Heart left ventricle (tissue), 16 donors: ENCODE data around the gene SETSIP. TPM values are rescaled to one million over a fixed set of nuclear protein-coding genes. Genes with fewer than 3 reads are reported as not detected.
"Not testable (repeated sequence)": the region's sequence is repeated elsewhere in the genome, so short reads cannot be mapped to it uniquely, and the experiment has no call there.

ENCODE experiments used
- ATAC-seq, 4 donors: fragments of 200-7000 bp; cut with Tn5 transposase; one replicate each; pipeline ENCODE4 v1.9.1; 2020 to 2022; ENCODE audit warnings: moderate library complexity in 4 of 4, mild to moderate bottlenecking in 3 of 4, moderate number of reproducible peaks in 1 of 4
- DNase-seq, 5 donors: peaks; one replicate each; pipeline ENCODE4 v3.0.0-alpha.2; 2020
- H3K27ac ChIP-seq, 12 donors: fragments of 200-600 bp; sonication (generic) in 4 of 12; one replicate each; pipeline versions ENCODE4 v1.5.0 to v1.8.0; 2016 to 2022; ENCODE audit warnings: mild to moderate bottlenecking in 2 of 12
- H3K27me3 ChIP-seq, 9 donors: fragments of 200-600 bp; sonication (generic) in 2 of 9; one replicate each; pipeline versions ENCODE4 v1.5.1 to v1.8.0; 2016 to 2022; ENCODE audit warnings: mild to moderate bottlenecking in 3 of 9
- H3K36me3 ChIP-seq, 9 donors: fragments of 200-600 bp; sonication (generic) in 2 of 9; one replicate each; pipeline versions ENCODE4 v1.5.0 to v1.8.0; 2018 to 2022; ENCODE audit warnings: mild to moderate bottlenecking in 2 of 9
- H3K4me1 ChIP-seq, 12 donors: fragments of 200-600 bp; sonication (generic) in 4 of 12; one replicate each; pipeline versions ENCODE4 v1.5.0 to v1.8.0; 2016 to 2022; ENCODE audit warnings: mild to moderate bottlenecking in 3 of 12
- H3K4me3 ChIP-seq, 12 donors: fragments of 200-600 bp; sonication (generic) in 4 of 12; one replicate each; pipeline versions ENCODE4 v1.5.0 to v1.8.0; 2017 to 2022; ENCODE audit warnings: mild to moderate bottlenecking in 9 of 12, moderate library complexity in 4 of 12
- H3K9me3 ChIP-seq, 12 donors: fragments of 200-600 bp; sonication (generic) in 4 of 12; one replicate each; pipeline versions ENCODE4 v1.5.0 to v1.8.0; 2016 to 2022; ENCODE audit warnings: mild to moderate bottlenecking in 1 of 12
- CTCF ChIP-seq, 12 donors: fragments of 200-600 bp; sonication (generic) in 4 of 12; IDR thresholded peaks; one replicate each; pipeline versions ENCODE4 v1.5.0 to v1.8.0; 2018 to 2022; ENCODE audit warnings: antibody characterized with exemption in 12 of 12, mild to moderate bottlenecking in 5 of 12
- POLR2A ChIP-seq, 2 donors: fragments of 450-650 bp; IDR thresholded peaks; one replicate each; pipeline ENCODE4 v1.6.1; 2017; ENCODE audit warnings: antibody characterized with exemption in 2 of 2, mild to moderate bottlenecking in 2 of 2, moderate library complexity in 2 of 2
- WGBS, 4 donors: extraction: QIAGEN DNeasy Blood & Tissue Kit in 2 of 4; methylation state at CpG; one replicate each; pipeline versions ENCODE4 v1.1.5 to v1.1.7; 2013 to 2018; 5-methylcytosine and 5-hydroxymethylcytosine counted together
- intact Hi-C, 10 donors: fragments of 100-400 bp; cut with DNase I; formaldehyde crosslinking; loops; one replicate each; pipeline versions ENCODE4 v1.11.1 to v1.14.2; 2022
- polyA plus RNA-seq, 2 donors: library from polyadenylated mRNA; stranded (reverse); fragments of 200-250 nt; gene quantifications; one replicate each; pipeline ENCODE4 v1.2.3, GENCODE V29; 2013
- total RNA-seq, 9 donors: library from RNA; depleted of rRNA in 2 of 9; stranded (reverse); fragments of >200 nt in 2 of 9; fragmentation: NEBNext Ultra II Directional in 3 of 9; extraction: Animal tissue kit (Norgen Biotek cat#: 25700) in 3 of 9; gene quantifications; one replicate each; pipeline versions ENCODE4 v1.1.0 to v1.2.4, GENCODE V29; 2016 to 2023
- donor health status: ischemic (EF 13 %, LVEDD 7.1; RV severe dilation, severe dysfunction).
- donor health status: healthy with polysubstance abuse.
- donor health status: DM: no; HTN: yes; CAD: no.
- donor health status: DM: no; HTN: no; CAD: no.
- donor health status: ischemic (EF 25% LVEDD 6.9; RV normal size, moderate dysfunction).
- donor health status: ischemic (EF 25% LVEDD 5.7; RV mildly dilated, moderate dysfunction).
- donor health status: healthy.
- donor health status: DM: yes; HTN: yes; CAD: no.
- donor health status: ischemic (EF 35%, LVEDD 5.7; RV mildly dilated, moderate dysfunction).
- donor health status: nonischemic (EF 11% LVEDD 7.7; RV severe dilation, severe dysfunction).
- donor health status: DM: yes; HTN: yes; CAD: no.
- donor health status: PGD.
- donor health status: ischemic (EF 29% LVEDD 5.4; RV normal size, mild dysfunction).
- donor health status: nonischemic (EF 23%, LVEDD 6.1; RV moderate dilation, normal function).

SETSIP gene
- total and polyA plus RNA-seq, 11 donors: not detected

GRCh38 chr1:92031281-92032110 is 43.7 kb downstream of the SETSIP start:
- H3K36me3 ChIP-seq: no peaks in the 10 kb centered on the region
- peaks cover 0 to 9% (median 0%) of the 10 kb centered on the region in 12 donors for H3K4me1 ChIP-seq
- ATAC-seq: no peak
- no peaks in the 10 kb centered on the region for H3K9me3 ChIP-seq
- 76 to 85% (median 80%) methylated on average over 6 of the region's 6 CpGs for WGBS, 4 donors
- peaks cover 0 to 23% (median 0%) of the 10 kb centered on the region in 9 donors for H3K27me3 ChIP-seq
- DNase-seq: no peak
- no peak overlapping the region for H3K4me3 ChIP-seq
- H3K27ac ChIP-seq: no peak overlapping the region
- intact Hi-C loops: loop anchor here in 1 of 10 donors (2.0 kb wide), 1 partner anchor 49 kb away; the partner anchor contains the start of gene BTBD8
- TF ChIP-seq CTCF (IDR thresholded peaks at IDR 0.05) (no peak), POLR2A (IDR thresholded peaks at IDR 0.05) (no peak)

- H3K27ac ChIP-seq: no peak overlapping the region
- no peak for DNase-seq
- H3K36me3 ChIP-seq: no peaks in the 10 kb centered on the region
- no peak for TF ChIP-seq CTCF (IDR thresholded peaks at IDR 0.05)
- TF ChIP-seq POLR2A (IDR thresholded peaks at IDR 0.05): no peak
- H3K4me3 ChIP-seq: peak overlapping the region in 7 of 12 donors; percentile 2 to 64 (median 55)
- peaks cover 0 to 23% (median 0%) of the 10 kb centered on the region in 9 donors for H3K27me3 ChIP-seq
- no peaks in the 10 kb centered on the region for H3K9me3 ChIP-seq
- intact Hi-C loops: loop anchor here in 1 of 10 donors (2.0 kb wide), 1 partner anchor 50 kb away; the partner anchor contains the start of gene BTBD8
- ATAC-seq: peak in 1 of 4 donors; percentile 77
- WGBS, 4 donors: 39 to 46% (median 42%) methylated on average over 4 of the region's 4 CpGs
- H3K4me1 ChIP-seq: peaks cover 0 to 9% (median 0%) of the 10 kb centered on the region in 12 donors
Observed at GRCh38 chr1:92030656-92031107, 44.5 kb downstream of the SETSIP start.

GRCh38 chr1:92029241-92029922 is 45.8 kb downstream of the SETSIP start:
- WGBS, 4 donors: 41 to 61% (median 44%) methylated on average over 23 to 31 of the region's 31 CpGs
- Histone ChIP-seq H3K4me3 (peak overlapping the region in 10 of 12 donors; percentile 43 to 71 (median 60)), H3K27ac (no peak overlapping the region), H3K9me3 (no peaks in the 10 kb centered on the region), H3K4me1 (peaks cover 0 to 9% (median 0%) of the 10 kb centered on the region in 12 donors), H3K36me3 (no peaks in the 10 kb centered on the region), H3K27me3 (peaks cover 0 to 23% (median 0%) of the 10 kb centered on the region in 9 donors)
- DNase-seq (no peak), ATAC-seq (no peak)
- intact Hi-C loops: no loop called here
- no peak for TF ChIP-seq CTCF (IDR thresholded peaks at IDR 0.05)
- no peak for TF ChIP-seq POLR2A (IDR thresholded peaks at IDR 0.05)

- Histone ChIP-seq H3K27me3 (peaks cover 0 to 23% (median 0%) of the 10 kb centered on the region in 9 donors), H3K27ac (no peak overlapping the region), H3K4me3 (no peak overlapping the region), H3K36me3 (no peaks in the 10 kb centered on the region), H3K9me3 (peaks cover 0 to 4% (median 0%) of the 10 kb centered on the region in 12 donors), H3K4me1 (peaks cover 0 to 9% (median 0%) of the 10 kb centered on the region in 12 donors)
- intact Hi-C loops: no loop called here
- no peak for TF ChIP-seq CTCF (IDR thresholded peaks at IDR 0.05)
- no peak for TF ChIP-seq POLR2A (IDR thresholded peaks at IDR 0.05)
- DNase-seq (no peak), ATAC-seq (no peak)
- WGBS, 4 donors: 90 to 93% (median 92%) methylated on average over 9 of the region's 9 CpGs
Observed at GRCh38 chr1:92026806-92027205, 48.4 kb downstream of the SETSIP start.

- intact Hi-C loops, H3K36me3 ChIP-seq, H3K4me1 ChIP-seq, ATAC-seq, H3K9me3 ChIP-seq, H3K27ac ChIP-seq, H3K4me3 ChIP-seq: not testable (repeated sequence)
- WGBS, 4 donors: 91 to 99% (median 96%) methylated on average over 12 to 29 of the region's 29 CpGs
- peaks cover 0 to 23% (median 0%) of the 10 kb centered on the region in 9 donors for H3K27me3 ChIP-seq
- DNase-seq: peak in 1 of 5 donors; percentile 58
Observed at GRCh38 chr1:92026042-92026441, 49.2 kb downstream of the SETSIP start.
